GM19397 (cell line): ENCODE data around the gene WDR93.

ENCODE experiments used
- ATAC-seq: cut with Tn5 transposase; IDR thresholded peaks from one replicate; pipeline ENCODE4 v1.9.1; 2021; ENCODE audit warnings: mild to moderate bottlenecking, moderate library complexity; ENCODE audit not compliant: unreplicated experiment

Gene WDR93

GRCh38 chr15:89662893-89663626 is 27.6 kb upstream of the WDR93 start:
- no peak for ATAC-seq

GRCh38 chr15:89664441-89665350 is 25.9 kb upstream of the WDR93 start:
- no peak for ATAC-seq

GRCh38 chr15:89665449-89666181 is 25.0 kb upstream of the WDR93 start:
- no peak for ATAC-seq

- ATAC-seq, result no peak
Measured at GRCh38 chr15:89666184-89666857, 24.3 kb upstream of the WDR93 start.

GRCh38 chr15:89666858-89667705 is 23.5 kb upstream of the WDR93 start:
- ATAC-seq, result no peak

- ATAC-seq, result no peak
Measured at GRCh38 chr15:89667706-89667960, 23.0 kb upstream of the WDR93 start.

GRCh38 chr15:89668171-89668570 is 22.4 kb upstream of the WDR93 start:
- ATAC-seq, result no peak

- ATAC-seq, result no peak
Measured at GRCh38 chr15:89669309-89669865, 21.2 kb upstream of the WDR93 start.

- ATAC-seq, result no peak
Measured at GRCh38 chr15:89669941-89670340, 20.7 kb upstream of the WDR93 start.

- no peak for ATAC-seq
Measured at GRCh38 chr15:89670971-89671560, 19.5 kb upstream of the WDR93 start.

GRCh38 chr15:89671687-89672086 is 18.9 kb upstream of the WDR93 start:
- ATAC-seq, result no peak

- ATAC-seq, result no peak
Measured at GRCh38 chr15:89672221-89673164, 18.1 kb upstream of the WDR93 start.

GRCh38 chr15:89673165-89673512 is 17.5 kb upstream of the WDR93 start:
- ATAC-seq, result no peak

GRCh38 chr15:89674526-89674925 is 16.1 kb upstream of the WDR93 start:
- no peak for ATAC-seq

- ATAC-seq, result no peak
Measured at GRCh38 chr15:89675606-89676005, 15.0 kb upstream of the WDR93 start.

- ATAC-seq, result no peak
Measured at GRCh38 chr15:89677381-89677780, 13.2 kb upstream of the WDR93 start.

- ATAC-seq, result no peak
Measured at GRCh38 chr15:89679212-89679611, 11.4 kb upstream of the WDR93 start, which contains the start of gene PLIN1. PLIN1 (minus strand) TSS chr15:89679367; CDS start chr15:89677489, 1,878 bp downstream.

- no peak for ATAC-seq
Measured at GRCh38 chr15:89680282-89680873, 10.2 kb upstream of the WDR93 start.
